GM12891 (cell line): ENCODE data around the gene HORMAD2.

Experiments
- POLR2A ChIP-seq: IDR thresholded peaks from 2 replicates; pipeline ENCODE4 v1.6.1; 2011; ENCODE audit warnings: low read depth, low read length, control low read depth
- POLR2AphosphoS5 ChIP-seq: IDR thresholded peaks from 2 replicates; pipeline ENCODE4 v1.6.1; 2011; ENCODE audit warnings: low read depth, low read length, control low read depth
- POU2F2 ChIP-seq: IDR thresholded peaks from 2 replicates; pipeline ENCODE4 v1.6.1; 2011; ENCODE audit warnings: low read depth, mild to moderate bottlenecking, control low read depth, low read length, moderate library complexity
- TAF1 ChIP-seq: IDR thresholded peaks from 2 replicates; pipeline ENCODE4 v1.6.1; 2011; ENCODE audit warnings: low read depth, low read length, control low read depth

GRCh38 chr22:30062950-30063349 lies 17.3 kb upstream of the HORMAD2 start:
- TF ChIP-seq TAF1 (no peak), POLR2A (no peak), POLR2AphosphoS5 (no peak), POU2F2 (no peak)
